ENCODE results near the gene ABCA5. TPM values are rescaled to one million over a fixed set of nuclear protein-coding genes. Genes with fewer than 3 reads are reported as not detected.

ABCA5 gene
- total and polyA plus RNA-seq, 10 of the 15 experiments (the other 5 are each of a cell fraction or from before 2014, with no cell fraction given), result 11.8 to 31.1 (median 18.1) TPM

GRCh38 chr17:69236464-69236863 lies 90.5 kb downstream of the ABCA5 start:
- peaks cover 4% of the 10 kb centered on the region; the same call in 1 of the 2 replicates for H3K4me1 ChIP-seq (ENCODE audit: control insufficient read depth, insufficient read depth, low read length)
- ATAC-seq, result no peak
- H3K79me2 ChIP-seq (ENCODE audit: control insufficient read depth, insufficient read depth, low read length), result no peaks in the 10 kb centered on the region
- intact Hi-C loops (cut with micrococcal nuclease; ENCODE audit: unreplicated experiment), result loop anchor here (5.0 kb wide), 1 partner anchor 324 kb away; no protein-coding TSS in a partner anchor
- ChIA-PET SMC1A (ENCODE audit: uncharacterized antibody, unreplicated experiment) (interaction anchor here (0.7 to 4.2 kb wide), 10 partner anchors 8 to 461 kb away, joined by 3 to 29 read pairs (median 6); partner anchors contain the start of gene ABCA10), RAD21 (ENCODE audit: unreplicated experiment) (interaction anchor here (1.0 to 3.2 kb wide), 7 partner anchors 8 to 465 kb away, joined by 5 to 13 read pairs (median 8); no protein-coding TSS in a partner anchor), CTCF (interaction anchor here (0.9 to 3.8 kb wide), 9 partner anchors 9 to 465 kb away, joined by 3 to 54 read pairs (median 8); no protein-coding TSS in a partner anchor), POLR2A (no interaction called here)
- no peaks in the 10 kb centered on the region for H3K36me3 ChIP-seq (ENCODE audit: control insufficient read depth in 2 of 2, insufficient read depth in 2 of 2, low read length in 1 of 2)
- TF ChIP-seq NR2C1 (IDR thresholded peaks at IDR 0.05) (no peak), SPI1 (IDR thresholded peaks at IDR 0.05; ENCODE audit: borderline replicate concordance, insufficient read depth, low read depth, low read length) (no peak), ATF7 (IDR thresholded peaks at IDR 0.05; ENCODE audit: low read depth) (no peak), STAT3 (IDR thresholded peaks at IDR 0.05; ENCODE audit: low read depth, low read length) (no peak), BCL11A (IDR thresholded peaks at IDR 0.05; ENCODE audit: low read depth, low read length) (no peak), SREBF2 (IDR thresholded peaks at IDR 0.05; ENCODE audit: low read length) (no peak), ETV6 (conservative IDR thresholded peaks at IDR 0.05 in 1 of 2, IDR thresholded peaks at IDR 0.05 in 1 of 2; ENCODE audit: borderline replicate concordance in 1 of 2, low read depth in 1 of 2) (no peak), MYC (IDR thresholded peaks at IDR 0.05; ENCODE audit: insufficient read depth, insufficient read length, insufficient replicate concordance, low read length, severe bottlenecking) (no peak), NR2F1 (conservative IDR thresholded peaks at IDR 0.05) (no peak), SIX5 (IDR thresholded peaks at IDR 0.05; ENCODE audit: low read depth, low read length, severe bottlenecking) (no peak), NFIC (IDR thresholded peaks at IDR 0.05; ENCODE audit: low read depth, low read length) (no peak), ZNF384 (IDR thresholded peaks at IDR 0.05; ENCODE audit: borderline replicate concordance, low read depth, low read length) (no peak), ZNF274 (IDR thresholded peaks at IDR 0.05; ENCODE audit: insufficient read depth, insufficient read length) (no peak), POLR2AphosphoS2 (IDR thresholded peaks at IDR 0.05; ENCODE audit: low read depth, low read length) (no peak)
- TF ChIP-seq, protein P1, sequence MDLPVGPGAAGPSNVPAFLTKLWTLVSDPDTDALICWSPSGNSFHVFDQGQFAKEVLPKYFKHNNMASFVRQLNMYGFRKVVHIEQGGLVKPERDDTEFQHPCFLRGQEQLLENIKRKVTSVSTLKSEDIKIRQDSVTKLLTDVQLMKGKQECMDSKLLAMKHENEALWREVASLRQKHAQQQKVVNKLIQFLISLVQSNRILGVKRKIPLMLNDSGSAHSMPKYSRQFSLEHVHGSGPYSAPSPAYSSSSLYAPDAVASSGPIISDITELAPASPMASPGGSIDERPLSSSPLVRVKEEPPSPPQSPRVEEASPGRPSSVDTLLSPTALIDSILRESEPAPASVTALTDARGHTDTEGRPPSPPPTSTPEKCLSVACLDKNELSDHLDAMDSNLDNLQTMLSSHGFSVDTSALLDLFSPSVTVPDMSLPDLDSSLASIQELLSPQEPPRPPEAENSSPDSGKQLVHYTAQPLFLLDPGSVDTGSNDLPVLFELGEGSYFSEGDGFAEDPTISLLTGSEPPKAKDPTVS (IDR thresholded peaks at IDR 0.05; ENCODE audit: low read depth, low read length), result no peak
- TF ChIP-seq, protein P2, sequence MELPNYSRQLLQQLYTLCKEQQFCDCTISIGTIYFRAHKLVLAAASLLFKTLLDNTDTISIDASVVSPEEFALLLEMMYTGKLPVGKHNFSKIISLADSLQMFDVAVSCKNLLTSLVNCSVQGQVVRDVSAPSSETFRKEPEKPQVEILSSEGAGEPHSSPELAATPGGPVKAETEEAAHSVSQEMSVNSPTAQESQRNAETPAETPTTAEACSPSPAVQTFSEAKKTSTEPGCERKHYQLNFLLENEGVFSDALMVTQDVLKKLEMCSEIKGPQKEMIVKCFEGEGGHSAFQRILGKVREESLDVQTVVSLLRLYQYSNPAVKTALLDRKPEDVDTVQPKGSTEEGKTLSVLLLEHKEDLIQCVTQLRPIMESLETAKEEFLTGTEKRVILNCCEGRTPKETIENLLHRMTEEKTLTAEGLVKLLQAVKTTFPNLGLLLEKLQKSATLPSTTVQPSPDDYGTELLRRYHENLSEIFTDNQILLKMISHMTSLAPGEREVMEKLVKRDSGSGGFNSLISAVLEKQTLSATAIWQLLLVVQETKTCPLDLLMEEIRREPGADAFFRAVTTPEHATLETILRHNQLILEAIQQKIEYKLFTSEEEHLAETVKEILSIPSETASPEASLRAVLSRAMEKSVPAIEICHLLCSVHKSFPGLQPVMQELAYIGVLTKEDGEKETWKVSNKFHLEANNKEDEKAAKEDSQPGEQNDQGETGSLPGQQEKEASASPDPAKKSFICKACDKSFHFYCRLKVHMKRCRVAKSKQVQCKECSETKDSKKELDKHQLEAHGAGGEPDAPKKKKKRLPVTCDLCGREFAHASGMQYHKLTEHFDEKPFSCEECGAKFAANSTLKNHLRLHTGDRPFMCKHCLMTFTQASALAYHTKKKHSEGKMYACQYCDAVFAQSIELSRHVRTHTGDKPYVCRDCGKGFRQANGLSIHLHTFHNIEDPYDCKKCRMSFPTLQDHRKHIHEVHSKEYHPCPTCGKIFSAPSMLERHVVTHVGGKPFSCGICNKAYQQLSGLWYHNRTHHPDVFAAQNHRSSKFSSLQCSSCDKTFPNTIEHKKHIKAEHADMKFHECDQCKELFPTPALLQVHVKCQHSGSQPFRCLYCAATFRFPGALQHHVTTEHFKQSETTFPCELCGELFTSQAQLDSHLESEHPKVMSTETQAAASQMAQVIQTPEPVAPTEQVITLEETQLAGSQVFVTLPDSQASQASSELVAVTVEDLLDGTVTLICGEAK (IDR thresholded peaks at IDR 0.05; ENCODE audit: borderline replicate concordance), result no peak
- in situ Hi-C loops (cut with MboI), result no loop called here
- WGBS (ENCODE audit: insufficient coverage, insufficient replicate concordance, low lambda C conversion rate, missing lambda C conversion rate), result 50% methylated on average over 2 of the region's 2 CpGs
- no peak for DNase-seq (ENCODE audit: low read depth, low spot score)
- no TSS peak for BruUV-seq (replicated peaks)
- H3K27me3 ChIP-seq (replicated peaks in 1 of 2; ENCODE audit: control insufficient read depth in 2 of 2, insufficient read depth in 2 of 2, low read length in 1 of 2), result no peaks in the 10 kb centered on the region
- no peak overlapping the region for H3K4me2 ChIP-seq (ENCODE audit: control insufficient read depth, insufficient read depth)
- peaks cover 8% of the 10 kb centered on the region for H3K9me3 ChIP-seq (replicated peaks; ENCODE audit: control insufficient read depth, insufficient read depth, low read length)
- H2AFZ ChIP-seq (ENCODE audit: control insufficient read depth, low read depth, low read length), result no peak overlapping the region
- no peaks in the 10 kb centered on the region for H4K20me1 ChIP-seq (ENCODE audit: control insufficient read depth, insufficient read depth)
- H3K27ac ChIP-seq (ENCODE audit: control insufficient read depth, insufficient read depth), result no peak overlapping the region
- no peak overlapping the region for H3K4me3 ChIP-seq
- H3K9ac ChIP-seq (ENCODE audit: control insufficient read depth, insufficient read depth, low read length), result no peak overlapping the region
- FAIRE-seq, result no peak

Measured in GM12878 (cell line).